DND-41 (cell line): ENCODE measurements around the gene ANAPC4.

Experiments used
- EZH2 ChIP-seq: IDR thresholded peaks from 3 replicates; pipeline ENCODE4 v1.6.1; 2012; ENCODE audit warnings: borderline replicate concordance, low read depth, mild to moderate bottlenecking, moderate library complexity, low read length, inconsistent platforms; ENCODE audit not compliant: severe bottlenecking
- TF ChIP-seq, protein P1 (sequence below): IDR thresholded peaks from 2 replicates; pipeline ENCODE4 v1.5.1; 2012; ENCODE audit warnings: borderline replicate concordance, low read length, moderate library complexity, mild to moderate bottlenecking; ENCODE audit not compliant: poor library complexity, severe bottlenecking; ENCODE audit errors: extremely low read depth

DNA sequence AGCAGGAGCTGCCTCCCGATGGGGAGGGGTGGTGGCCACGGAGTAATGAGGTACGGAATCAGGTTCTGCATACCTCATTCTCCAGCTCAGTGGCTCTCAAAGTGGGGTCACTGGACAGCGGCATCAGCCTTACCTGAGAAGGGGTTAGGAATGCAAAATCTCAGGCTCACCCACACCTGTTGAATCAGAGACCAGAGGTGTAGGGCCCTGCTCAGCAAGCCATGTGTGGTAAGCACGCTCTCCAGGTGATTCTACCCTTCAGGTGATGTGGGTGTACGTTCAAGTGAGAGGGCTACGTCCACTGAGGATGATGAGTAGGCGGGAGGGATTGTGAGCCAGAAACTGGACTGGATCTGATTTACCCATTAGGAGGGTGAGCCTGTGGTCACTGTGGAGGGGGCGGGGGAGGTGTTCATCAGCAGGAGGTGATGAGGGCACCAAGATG, 65.8 kb downstream of the ANAPC4 start:
- TF ChIP-seq, protein P1, sequence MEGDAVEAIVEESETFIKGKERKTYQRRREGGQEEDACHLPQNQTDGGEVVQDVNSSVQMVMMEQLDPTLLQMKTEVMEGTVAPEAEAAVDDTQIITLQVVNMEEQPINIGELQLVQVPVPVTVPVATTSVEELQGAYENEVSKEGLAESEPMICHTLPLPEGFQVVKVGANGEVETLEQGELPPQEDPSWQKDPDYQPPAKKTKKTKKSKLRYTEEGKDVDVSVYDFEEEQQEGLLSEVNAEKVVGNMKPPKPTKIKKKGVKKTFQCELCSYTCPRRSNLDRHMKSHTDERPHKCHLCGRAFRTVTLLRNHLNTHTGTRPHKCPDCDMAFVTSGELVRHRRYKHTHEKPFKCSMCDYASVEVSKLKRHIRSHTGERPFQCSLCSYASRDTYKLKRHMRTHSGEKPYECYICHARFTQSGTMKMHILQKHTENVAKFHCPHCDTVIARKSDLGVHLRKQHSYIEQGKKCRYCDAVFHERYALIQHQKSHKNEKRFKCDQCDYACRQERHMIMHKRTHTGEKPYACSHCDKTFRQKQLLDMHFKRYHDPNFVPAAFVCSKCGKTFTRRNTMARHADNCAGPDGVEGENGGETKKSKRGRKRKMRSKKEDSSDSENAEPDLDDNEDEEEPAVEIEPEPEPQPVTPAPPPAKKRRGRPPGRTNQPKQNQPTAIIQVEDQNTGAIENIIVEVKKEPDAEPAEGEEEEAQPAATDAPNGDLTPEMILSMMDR: no peak
- TF ChIP-seq EZH2: no peak
